HG02885 (cell line): ENCODE data around the gene GUCA1A.
"Not testable (repeated sequence)": the region's sequence is repeated elsewhere in the genome, so short reads cannot be mapped to it uniquely, and the experiment has no call there.

Experiments
- ATAC-seq: cut with Tn5 transposase; IDR thresholded peaks from one replicate; pipeline ENCODE4 v1.9.1; 2021; ENCODE audit warnings: mild to moderate bottlenecking; ENCODE audit not compliant: unreplicated experiment, poor library complexity

The GUCA1A gene

DNA sequence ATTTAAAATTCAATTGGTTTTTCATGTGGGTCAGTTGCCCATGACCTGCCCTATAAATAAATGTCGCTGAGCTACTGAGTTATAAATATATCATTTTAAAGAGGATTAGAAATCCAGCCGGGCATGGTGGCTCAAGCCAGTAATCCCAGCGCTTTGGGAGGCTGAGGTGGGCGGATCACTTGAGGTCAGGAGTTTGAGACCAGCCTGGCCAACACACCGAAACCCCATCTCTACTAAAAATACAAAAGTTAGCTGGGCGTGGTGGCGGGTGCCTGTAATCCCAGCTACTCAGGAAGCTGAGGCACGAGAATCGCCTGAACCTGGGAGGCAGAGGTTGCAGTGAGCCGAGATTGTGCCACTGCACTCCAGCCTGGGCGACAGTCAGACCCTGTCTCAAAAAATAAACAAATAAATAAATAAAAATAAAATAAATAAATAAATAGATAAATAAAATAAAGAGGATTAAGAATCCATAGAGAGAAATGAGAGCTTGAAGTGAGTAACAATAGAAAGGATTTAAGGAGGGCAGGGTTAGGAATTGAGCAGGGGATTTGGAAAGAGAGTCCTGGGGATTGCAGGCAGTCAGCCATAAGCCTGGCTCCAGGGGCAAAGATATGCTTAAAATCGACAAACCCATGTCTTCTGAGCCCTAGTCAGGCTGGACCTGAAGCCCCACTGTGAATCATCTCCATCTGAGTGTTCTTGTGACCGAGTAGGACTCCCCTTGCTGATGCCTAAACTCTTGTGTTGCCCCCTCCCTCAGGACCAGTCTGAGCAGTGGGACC lies 29.2 kb downstream of the GUCA1A start:
- ATAC-seq, result not testable (repeated sequence)

DNA sequence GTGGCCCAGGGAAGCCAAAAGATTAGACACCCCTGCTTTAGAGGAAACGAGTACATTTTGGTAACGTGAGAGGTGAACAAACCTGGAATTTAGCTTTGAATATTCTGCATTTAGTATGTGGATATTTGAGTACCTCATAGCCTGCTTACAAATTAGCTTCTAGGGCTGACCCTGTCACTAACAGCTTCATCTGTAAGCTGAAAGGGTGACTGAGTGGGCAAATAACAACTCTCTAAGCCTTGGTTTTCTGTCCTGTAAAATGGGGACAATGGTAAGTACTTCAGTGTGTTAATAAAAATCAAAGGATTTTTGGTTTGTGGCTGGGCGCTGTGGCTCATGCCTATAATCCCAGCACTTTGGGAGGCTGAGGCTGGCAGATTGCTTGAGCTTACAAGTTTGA lies 30.0 kb downstream of the GUCA1A start:
- ATAC-seq, result no peak

DNA sequence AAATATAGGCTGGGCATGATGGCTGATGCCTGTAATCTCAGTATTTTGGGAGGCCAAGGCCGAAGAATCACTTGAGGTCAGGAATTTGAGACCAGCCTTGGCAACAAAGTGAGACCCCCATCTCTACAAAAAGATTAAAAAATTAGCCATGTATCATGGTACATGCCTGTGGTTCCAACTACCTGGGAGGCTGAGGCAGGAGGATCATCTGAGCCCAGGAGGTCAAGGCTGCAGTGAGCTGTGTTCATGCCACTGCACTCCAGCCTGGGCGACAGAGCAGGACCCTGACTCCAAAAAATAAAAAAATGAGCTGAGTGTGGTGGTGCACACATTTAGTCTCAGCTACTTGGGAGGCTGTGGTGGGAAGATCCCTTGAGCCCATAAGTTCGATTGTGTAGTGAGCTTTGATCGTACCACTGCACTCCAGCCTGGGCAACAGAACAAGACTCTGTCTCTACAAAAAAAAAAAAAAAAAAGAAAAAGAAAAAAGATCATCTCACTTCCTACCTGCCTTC lies 31.7 kb downstream of the GUCA1A start:
- no peak for ATAC-seq

DNA sequence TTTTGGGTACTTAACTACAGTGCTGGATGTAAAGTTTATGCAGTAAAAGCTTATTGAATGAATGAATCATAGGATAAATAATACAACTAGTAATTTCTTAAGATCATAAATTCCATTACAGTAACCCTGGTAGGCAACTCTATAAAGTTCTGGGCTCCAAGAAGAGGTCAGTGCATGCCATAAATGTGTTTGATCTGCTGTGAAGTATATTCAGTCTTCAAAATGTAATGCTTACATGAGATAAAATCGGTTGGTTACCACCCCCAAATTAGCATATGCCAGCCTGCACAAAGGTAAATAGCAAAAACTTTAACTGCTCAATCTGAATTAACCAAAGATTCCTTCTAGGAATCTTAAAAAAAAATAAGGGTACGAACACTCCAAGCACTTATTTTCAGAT lies 34.4 kb downstream of the GUCA1A start:
- not testable (repeated sequence) for ATAC-seq

DNA sequence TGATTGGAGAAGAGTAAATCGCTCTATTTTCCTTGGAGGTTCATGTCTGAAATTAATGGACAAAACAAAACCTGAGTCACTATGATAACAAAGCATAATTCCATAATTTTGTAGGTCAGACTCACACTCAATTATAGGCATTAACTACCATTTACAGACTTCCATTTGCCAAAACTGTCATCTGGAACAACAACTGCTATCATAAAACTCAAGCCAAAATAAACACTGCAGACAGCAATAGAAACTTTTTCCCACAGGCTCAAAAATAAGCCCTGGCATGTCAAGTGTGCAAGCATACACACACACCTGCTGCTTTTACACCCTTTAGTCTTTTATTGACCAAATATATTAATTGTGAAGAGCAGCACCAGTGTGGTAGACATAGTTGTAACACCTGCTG lies 37.4 kb downstream of the GUCA1A start:
- no peak for ATAC-seq

DNA sequence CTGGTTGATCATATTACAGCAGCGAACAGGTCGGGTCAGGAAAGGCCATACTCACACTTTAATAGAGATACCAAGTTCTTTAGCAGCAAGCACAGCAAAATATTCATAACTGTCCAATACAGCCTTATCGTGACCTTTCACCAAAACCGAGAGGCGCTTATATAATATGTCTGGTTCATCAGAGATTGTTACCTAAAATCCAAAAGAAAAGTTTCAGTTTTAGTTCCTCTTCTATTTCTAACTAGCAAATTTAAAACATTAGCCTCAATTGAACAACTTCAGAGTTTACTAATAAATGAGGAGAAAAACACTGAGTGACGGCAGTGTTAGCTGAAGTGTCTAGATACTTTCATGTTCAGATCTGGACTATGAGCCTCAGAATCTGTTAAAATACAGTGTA lies 38.6 kb downstream of the GUCA1A start:
- no peak for ATAC-seq

DNA sequence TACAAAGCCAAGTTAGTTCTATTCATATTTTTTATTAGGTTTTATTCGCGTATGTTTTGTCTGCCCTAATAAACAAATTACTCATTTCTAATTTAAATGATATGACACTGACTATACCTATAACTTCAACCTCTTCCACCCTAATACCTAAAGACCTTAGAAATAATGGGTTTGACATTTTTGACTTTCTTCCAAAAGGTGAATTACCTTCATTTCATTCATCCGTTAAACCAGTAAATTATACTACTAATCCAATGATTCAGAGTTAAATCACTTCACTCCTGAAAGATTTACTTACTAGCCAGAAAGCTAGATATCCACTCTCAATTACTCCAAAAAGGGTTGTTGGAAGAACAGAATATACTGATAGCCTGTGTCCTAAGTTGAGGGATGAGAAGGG lies 39.3 kb downstream of the GUCA1A start:
- no peak for ATAC-seq

DNA sequence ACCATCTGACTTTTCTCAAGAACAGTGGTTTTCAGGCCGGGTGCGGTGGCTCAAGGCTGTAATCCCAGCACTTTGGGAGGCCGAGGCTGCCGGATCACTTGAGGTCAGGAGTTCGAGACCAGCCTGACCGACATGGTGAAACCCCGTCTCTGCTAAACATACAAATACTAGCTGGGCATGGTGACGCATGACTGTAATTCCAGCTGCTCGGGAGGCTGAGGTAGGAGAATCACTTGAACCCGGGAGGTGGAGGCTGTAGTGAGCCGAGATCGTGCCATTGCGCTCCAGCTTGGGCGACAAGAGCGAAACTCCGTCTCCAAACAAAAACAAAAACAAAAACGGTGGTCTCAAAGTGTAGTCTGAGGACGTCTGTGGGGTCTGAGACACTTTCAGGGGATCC lies 43.3 kb downstream of the GUCA1A start:
- not testable (repeated sequence) for ATAC-seq

DNA sequence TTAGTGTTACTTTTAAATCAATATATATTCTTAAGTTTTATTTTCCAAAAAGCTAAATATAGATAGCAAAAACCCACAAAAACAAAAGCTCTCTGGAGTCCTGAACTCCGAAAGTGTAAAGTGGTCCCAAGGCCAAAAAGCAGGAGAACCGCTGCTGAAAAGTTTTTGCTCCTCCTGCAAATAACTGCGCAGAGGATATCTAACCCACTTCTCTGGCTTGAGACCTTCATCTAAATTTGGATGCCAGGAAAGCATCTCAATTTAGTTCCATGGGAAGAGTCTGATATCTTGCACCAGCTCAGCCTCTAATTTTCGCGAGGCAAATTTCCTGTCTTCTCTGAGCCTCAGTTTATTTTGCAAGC lies 44.0 kb downstream of the GUCA1A start:
- no peak for ATAC-seq

DNA sequence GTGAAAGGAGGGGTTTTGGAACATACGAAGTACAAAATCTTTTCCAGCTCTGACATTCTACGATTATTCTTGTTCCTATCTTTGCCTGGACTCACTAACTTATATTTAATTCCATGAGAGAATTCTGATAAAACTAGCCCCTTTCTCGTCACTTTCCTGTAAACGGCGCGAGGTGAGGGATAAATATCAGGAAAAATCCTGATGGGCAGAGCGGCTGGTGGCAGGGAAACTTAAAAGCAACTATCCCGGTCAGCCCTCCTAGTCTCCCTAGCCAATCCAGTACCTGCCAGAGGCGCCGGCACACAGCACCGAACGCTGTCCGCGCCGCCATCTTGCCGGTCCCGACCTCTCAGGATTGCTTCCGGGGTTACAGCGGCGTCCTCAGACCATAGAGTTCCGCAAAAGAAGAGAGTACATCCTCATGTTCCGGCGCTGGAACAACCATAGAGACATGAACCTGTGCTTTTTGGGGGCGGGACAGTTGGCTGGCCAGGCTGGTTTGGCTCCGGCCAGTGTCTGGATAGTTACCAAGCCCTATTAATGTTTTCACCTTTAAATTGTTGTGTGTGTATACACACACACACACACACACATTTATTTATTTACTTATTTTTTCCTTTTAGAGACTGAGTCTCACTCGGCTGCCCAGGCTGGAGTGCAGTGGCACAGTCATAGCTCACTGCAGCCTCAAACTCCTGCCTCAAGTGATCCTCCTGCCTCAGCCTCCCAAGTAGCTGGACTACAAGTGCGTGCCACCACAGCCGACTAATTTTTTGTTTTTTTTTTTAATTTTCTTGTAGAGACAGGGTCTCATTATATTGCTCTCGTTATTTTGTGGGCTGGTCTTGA lies 44.6 kb downstream of the GUCA1A start, which contains the start of gene MRPS10:
Gene MRPS10, minus strand, starts transcription at position 343 of the 849 bp plus-strand sequence. Its CDS starts 12 bp downstream, at position 331.
- peak; percentile 99 for ATAC-seq

DNA sequence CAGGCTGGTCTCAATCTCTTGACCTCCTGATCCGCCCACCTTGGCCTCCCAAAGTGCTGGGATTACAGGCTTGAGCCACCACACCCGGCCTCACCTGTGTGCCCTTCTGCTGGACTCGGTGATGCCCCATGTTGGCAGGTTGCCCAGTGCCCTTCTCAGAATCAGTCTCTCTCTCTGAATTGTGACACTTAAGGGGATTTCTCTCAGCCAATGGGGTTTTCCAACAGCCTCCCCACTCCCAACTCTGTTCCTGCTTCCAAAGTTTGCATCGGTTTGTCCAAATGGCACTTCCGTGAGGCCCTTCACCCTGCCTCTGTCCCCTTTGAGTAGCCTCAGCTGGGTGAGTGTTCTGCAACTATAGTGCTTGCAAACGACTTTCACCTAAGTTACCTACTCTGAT lies 47.6 kb downstream of the GUCA1A start:
- ATAC-seq, result no peak

DNA sequence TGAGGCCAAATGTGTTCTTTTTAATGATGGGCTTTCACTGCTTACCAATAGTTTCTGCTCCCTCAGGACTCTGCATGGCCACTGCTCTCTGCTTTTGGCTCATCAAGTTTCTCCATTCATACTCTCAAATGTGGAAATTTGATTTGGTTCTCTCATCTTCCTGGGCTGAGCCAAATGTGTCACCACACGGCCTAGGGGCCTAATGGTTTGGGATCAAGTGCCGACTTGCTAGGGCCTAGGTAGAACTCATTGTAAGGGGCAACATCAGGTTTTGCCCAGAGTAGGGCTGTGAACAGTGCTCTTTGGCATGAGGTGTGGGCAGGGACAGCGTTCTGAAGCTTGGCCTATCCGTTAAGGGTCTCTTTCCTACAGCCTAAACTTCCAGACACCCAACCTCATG lies 48.4 kb downstream of the GUCA1A start:
- no peak for ATAC-seq

DNA sequence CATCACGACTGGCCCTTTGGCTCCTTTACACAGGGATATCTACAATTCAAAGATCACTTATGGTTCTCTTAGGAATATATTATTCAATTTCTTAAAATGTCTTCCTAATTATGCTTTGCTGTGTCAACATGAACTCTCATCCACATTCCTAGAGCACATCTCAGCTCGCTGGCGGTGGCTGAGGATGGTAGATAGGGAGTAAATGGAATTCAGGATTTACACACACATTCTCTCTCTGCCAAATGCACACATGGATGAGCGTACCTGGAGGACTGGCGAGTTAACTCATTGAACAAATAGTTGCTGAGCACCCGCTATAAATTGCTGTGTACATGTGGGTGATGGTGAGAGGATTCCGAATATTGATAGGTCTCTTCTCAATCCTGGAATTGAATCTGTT lies 49.3 kb downstream of the GUCA1A start:
- no peak for ATAC-seq

DNA sequence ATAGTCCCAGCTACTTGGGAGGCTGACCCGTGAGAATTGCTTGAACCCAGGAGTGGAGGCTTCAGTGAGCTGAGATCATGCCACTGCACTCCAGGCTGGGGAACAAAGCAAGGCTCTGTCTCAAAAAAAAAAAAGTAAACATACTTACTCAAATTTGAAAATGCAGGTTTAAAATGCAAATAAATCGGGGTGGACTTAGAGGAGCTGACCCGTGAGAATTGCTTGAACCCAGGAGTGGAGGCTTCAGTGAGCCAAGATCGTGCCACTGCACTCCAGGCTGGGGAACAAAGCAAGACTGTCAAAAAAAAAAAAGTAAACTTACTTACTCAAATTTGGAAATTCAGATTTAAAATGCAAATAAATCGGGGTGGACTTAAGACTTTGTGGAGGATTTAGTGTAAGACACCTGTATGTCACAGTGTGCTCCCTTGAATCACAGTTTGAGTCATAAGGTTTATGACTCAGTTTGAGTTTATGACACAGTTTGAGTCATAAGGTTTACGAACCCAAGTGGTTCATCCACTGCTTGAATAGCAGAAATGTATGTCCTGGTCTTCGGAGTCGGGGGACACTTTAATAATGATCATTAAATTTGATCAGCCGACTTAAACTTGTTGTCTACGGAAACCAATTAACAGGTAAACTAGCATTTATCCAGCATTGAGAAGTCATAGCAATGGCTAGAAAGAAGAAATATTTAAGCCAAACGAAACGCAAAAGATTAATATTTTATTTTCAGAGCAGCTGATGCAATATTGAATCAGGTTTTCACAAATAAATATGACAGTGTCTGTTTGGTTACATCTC lies 51.3 kb downstream of the GUCA1A start:
- peak; percentile 95 for ATAC-seq

DNA sequence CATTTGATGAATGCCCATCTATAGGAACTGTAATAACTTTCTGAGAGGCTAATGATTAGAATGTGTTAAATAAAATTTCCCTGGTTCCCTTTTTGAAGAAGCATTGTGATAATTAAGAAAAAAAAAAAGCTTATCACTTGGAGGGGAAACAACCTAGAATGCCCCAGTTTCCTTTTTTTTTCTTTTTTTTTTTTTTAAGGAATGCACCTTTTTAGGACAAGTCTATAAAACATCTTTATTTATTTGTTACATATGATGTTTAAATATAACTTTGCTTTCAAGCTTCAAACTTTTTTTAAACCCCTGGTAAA lies 51.8 kb downstream of the GUCA1A start:
- ATAC-seq, result no peak

DNA sequence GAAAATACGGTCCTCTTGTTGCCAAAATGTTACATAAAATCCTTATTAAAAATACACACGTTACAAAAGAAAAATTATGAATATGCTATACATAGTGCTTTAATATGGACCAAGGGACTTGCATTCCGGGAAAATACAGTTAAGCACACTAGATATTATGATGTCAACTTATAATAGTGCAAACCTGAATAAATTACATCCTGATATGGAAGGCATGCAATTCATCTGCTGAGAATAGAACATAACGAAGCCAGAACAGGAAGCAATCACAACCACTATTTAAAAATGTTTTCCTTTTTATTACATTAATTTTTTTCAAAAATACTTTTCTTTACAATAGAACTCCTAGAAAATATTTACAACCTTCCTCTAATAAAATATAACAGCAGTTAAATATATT lies 52.3 kb downstream of the GUCA1A start:
- ATAC-seq, result no peak

DNA sequence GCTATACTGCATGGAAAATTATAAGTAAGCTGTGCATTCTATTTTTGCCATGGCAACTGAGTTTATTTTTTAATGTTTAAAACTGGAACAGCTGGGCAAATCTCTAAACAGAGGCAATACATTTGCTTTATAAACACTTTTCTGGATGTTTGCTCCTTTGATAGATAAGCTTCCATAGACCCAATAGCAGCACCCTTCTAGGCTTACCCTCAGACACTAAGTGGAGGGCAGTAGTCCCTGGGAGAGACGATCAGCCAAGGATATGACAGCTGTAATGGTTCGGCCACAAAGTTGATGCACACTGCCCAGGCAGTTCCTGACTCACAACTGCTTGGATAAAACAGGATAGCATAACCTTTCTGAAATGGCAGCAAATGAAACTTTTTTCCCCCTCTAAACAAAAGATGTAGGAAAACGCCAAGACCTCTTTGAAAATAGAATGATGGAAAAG lies 53.0 kb downstream of the GUCA1A start:
- no peak for ATAC-seq

DNA sequence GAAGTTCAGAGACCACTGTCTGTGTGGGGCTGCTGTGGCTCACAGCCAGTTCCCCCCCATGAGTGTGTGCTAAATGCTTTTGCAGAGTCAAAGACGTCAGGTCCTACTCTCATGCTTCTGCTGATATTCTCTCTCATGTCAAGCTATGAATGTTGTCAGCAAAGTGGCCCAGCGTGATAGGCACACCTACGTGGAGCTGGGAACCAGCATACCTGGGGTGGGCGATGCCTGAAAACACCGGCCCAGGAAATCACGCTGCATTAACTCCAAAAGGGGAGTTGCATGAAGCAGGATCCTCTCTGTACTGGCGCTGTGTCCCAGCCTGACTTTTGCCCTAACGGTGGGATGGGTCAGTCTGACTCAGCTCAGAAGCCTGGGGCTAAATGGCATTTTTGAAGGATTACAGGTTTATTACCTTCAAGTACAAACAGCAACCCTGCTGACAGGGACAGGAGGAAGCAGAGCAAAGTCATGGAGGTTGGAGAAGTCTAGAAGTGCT lies 53.5 kb downstream of the GUCA1A start:
- no peak for ATAC-seq

DNA sequence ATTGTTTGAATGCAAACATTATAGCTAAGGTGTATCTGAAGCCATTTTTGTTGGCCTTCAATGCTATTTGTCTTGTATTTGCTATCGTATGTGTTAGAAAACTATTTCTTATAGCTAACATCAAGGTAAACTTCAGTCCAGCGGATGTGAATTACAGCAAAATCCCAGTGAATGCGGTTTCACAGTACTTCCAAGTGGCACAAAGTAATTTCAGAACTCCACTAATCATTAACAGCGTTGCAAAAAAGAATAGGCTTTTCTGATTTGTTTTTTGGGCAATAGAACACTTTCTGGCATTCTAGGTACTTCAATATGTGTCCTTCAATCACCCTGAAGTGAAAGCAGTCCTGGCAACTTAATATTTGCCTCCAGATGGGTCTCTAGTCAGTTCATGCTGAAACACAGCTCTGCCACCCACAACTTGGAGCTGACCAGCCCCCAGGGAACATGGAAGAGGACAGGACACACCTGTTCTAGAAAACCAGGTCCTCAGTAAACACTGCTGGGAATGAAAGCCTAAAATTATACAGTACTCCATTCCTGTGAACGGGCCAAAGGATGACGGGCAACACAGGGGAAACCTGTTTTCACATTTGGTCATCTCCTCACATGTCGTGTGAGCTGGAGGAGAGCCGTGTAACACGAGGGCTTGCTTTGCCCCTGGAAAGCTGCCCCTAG lies 54.1 kb downstream of the GUCA1A start:
- no peak for ATAC-seq

DNA sequence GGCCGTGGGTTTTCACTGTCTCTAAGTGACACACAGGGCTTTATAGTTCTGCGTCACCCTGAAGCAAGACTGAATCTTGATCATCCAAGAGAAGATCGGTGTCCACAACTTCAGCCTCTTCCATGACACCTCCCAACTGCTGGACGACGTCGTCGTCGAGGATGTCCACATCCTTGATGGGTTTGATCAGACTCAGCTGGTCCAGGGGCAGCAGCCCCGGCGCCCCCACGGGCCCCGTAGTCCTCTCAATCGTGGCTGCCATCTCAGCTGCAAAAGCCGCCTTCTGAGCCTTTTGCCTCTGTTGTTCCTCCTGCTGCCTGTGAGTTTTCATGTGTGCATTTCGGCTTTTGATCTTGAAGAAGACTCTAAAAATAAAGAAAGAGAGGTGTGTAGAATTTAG lies 55.1 kb downstream of the GUCA1A start:
- ATAC-seq, result no peak
